HepG2 (cell line): ENCODE measurements around the gene ABHD17A. TPM values are rescaled to one million over a fixed set of nuclear protein-coding genes. Genes with fewer than 3 reads are reported as not detected.

Experiments
- CSRNP2 ChIP-seq: sonication (generic); formaldehyde crosslinking; conservative IDR thresholded peaks from 2 replicates; pipeline ENCODE4 v1.8.0; 2022; ENCODE audit warnings: low read depth, missing genetic modification reagents
- CTCF ChIP-seq: sonication (generic); formaldehyde crosslinking; IDR thresholded peaks from 2 replicates; pipeline ENCODE4 v1.5.0; 2020; ENCODE audit warnings: mild to moderate bottlenecking, missing genetic modification reagents, moderate library complexity
- DMTF1 ChIP-seq: sonication (generic); formaldehyde crosslinking; IDR thresholded peaks from 2 replicates; pipeline ENCODE4 v1.4.0; 2020; ENCODE audit warnings: mild to moderate bottlenecking, missing genetic modification reagents
- GABPA ChIP-seq, 2 experiments: IDR thresholded peaks; 2 replicates each; pipeline ENCODE4 v1.6.1; 2011 to 2016; ENCODE audit warnings: low read depth in 2 of 2, low read length in 1 of 2, missing biosample characterization in 1 of 2, missing genetic modification characterization in 1 of 2
- NFRKB ChIP-seq: fragments of 450-650 bp; IDR thresholded peaks from 2 replicates; pipeline ENCODE4 v1.6.1; 2017
- NONO ChIP-seq, 2 experiments: fragments of 450-650 bp in 1 of 2; sonication (generic) in 1 of 2; formaldehyde crosslinking in 1 of 2; IDR thresholded peaks in 1 of 2; conservative IDR thresholded peaks in 1 of 2; 2 replicates each; pipeline versions ENCODE4 v1.6.1 to v1.8.0; 2017 to 2022; ENCODE audit warnings: mild to moderate bottlenecking in 1 of 2, missing genetic modification reagents in 1 of 2, moderate library complexity in 1 of 2
- SMAD3 ChIP-seq: sonication (generic); formaldehyde crosslinking; IDR thresholded peaks from 2 replicates; pipeline ENCODE4 v1.4.0; 2020; ENCODE audit warnings: missing genetic modification reagents
- ZFY ChIP-seq: sonication (generic); formaldehyde crosslinking; IDR thresholded peaks from 2 replicates; pipeline ENCODE4 v1.4.0; 2020; ENCODE audit warnings: missing genetic modification reagents
- ZNF264 ChIP-seq: sonication (generic); formaldehyde crosslinking; IDR thresholded peaks from 2 replicates; pipeline ENCODE4 v1.4.0; 2020; ENCODE audit warnings: missing genetic modification reagents
- ZNF280D ChIP-seq: sonication (generic); formaldehyde crosslinking; IDR thresholded peaks from 2 replicates; pipeline ENCODE4 v1.5.1; 2020; ENCODE audit warnings: mild to moderate bottlenecking, missing genetic modification reagents
- ZNF441 ChIP-seq: sonication (generic); formaldehyde crosslinking; IDR thresholded peaks from 2 replicates; pipeline ENCODE4 v1.7.0; 2021; ENCODE audit warnings: missing genetic modification reagents, borderline replicate concordance
- ZNF577 ChIP-seq: sonication (generic); formaldehyde crosslinking; IDR thresholded peaks from 2 replicates; pipeline ENCODE4 v1.4.0; 2020; ENCODE audit warnings: mild to moderate bottlenecking, low read depth, missing genetic modification reagents, borderline replicate concordance
- ZNF639 ChIP-seq: conservative IDR thresholded peaks from 2 replicates; pipeline ENCODE4 v1.6.1; 2018; ENCODE audit warnings: missing genetic modification reagents
- ZNF770 ChIP-seq: sonication (generic); formaldehyde crosslinking; IDR thresholded peaks from 2 replicates; pipeline ENCODE4 v1.5.0; 2020; ENCODE audit warnings: mild to moderate bottlenecking, missing genetic modification reagents
- polyA plus RNA-seq, 8 experiments: library from polyadenylated mRNA; depleted of rRNA in 3 of 8; stranded (reverse) in 7 of 8; unstranded in 1 of 8; fragments of >200 nt; fragmentation: Illumina TruSeq in 4 of 8; extraction: Trizol in 4 of 8; gene quantifications; 2 replicates each; pipeline versions ENCODE4 v1.2.1 to v1.2.3, GENCODE V29; 2011 to 2016; ENCODE audit warnings: low read depth in 4 of 8, missing spikeins in 1 of 8, mixed read lengths in 1 of 8; ENCODE audit not compliant: insufficient read depth in 1 of 8
- total RNA-seq, 5 experiments: library from RNA; depleted of rRNA; stranded (reverse); fragments of >200 nt; fragmentation: Illumina TruSeq; extraction: Trizol; gene quantifications; 2 replicates each; pipeline ENCODE4 v1.2.3, GENCODE V29; 2016; ENCODE audit warnings: low read depth in 1 of 5

ABHD17A gene
- total and polyA plus RNA-seq, 2 of the 13 experiments (the other 11 are each of a cell fraction or from before 2014, with no cell fraction given) = 27.7 to 40.8 TPM

GRCh38 chr19:1856698-1857603 is 28.3 kb downstream of the ABHD17A start (continued):
- no peak for TF ChIP-seq GABPA (IDR thresholded peaks at IDR 0.05; ENCODE audit: low read depth, low read length)
- no peak for TF ChIP-seq GABPA (CRISPR knock-in tag; IDR thresholded peaks at IDR 0.05; ENCODE audit: low read depth)
- TF ChIP-seq ZNF441 (CRISPR knock-in tag) = no peak
- no peak for TF ChIP-seq ZNF639 (CRISPR knock-in tag)
- no peak for TF ChIP-seq ZNF264
- TF ChIP-seq CSRNP2 = no peak
- TF ChIP-seq ZNF770 (CRISPR knock-in tag) = 0 out of 2 replicates have a peak, but pooled peaks have one; percentile 20
- peak; percentile 24 for TF ChIP-seq CTCF (CRISPR knock-in tag)
- no peak for TF ChIP-seq NONO (IDR thresholded peaks at IDR 0.05)
- TF ChIP-seq NONO (CRISPR knock-in tag; conservative IDR thresholded peaks at IDR 0.05) = no peak
- no peak for TF ChIP-seq DMTF1
- TF ChIP-seq ZNF577 (CRISPR knock-in tag) = no peak
- TF ChIP-seq NFRKB = no peak
- TF ChIP-seq ZNF280D (CRISPR knock-in tag) = no peak
- TF ChIP-seq SMAD3 (CRISPR knock-in tag) = no peak
- TF ChIP-seq ZFY = no peak
